GM21360 (cell line): ENCODE data around the gene NDP.

ENCODE experiments used
- ATAC-seq: cut with Tn5 transposase; IDR thresholded peaks from one replicate; pipeline ENCODE4 v1.9.1; 2021; ENCODE audit warnings: mild to moderate bottlenecking, moderate library complexity; ENCODE audit not compliant: unreplicated experiment

The NDP gene, protein sequence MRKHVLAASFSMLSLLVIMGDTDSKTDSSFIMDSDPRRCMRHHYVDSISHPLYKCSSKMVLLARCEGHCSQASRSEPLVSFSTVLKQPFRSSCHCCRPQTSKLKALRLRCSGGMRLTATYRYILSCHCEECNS

DNA sequence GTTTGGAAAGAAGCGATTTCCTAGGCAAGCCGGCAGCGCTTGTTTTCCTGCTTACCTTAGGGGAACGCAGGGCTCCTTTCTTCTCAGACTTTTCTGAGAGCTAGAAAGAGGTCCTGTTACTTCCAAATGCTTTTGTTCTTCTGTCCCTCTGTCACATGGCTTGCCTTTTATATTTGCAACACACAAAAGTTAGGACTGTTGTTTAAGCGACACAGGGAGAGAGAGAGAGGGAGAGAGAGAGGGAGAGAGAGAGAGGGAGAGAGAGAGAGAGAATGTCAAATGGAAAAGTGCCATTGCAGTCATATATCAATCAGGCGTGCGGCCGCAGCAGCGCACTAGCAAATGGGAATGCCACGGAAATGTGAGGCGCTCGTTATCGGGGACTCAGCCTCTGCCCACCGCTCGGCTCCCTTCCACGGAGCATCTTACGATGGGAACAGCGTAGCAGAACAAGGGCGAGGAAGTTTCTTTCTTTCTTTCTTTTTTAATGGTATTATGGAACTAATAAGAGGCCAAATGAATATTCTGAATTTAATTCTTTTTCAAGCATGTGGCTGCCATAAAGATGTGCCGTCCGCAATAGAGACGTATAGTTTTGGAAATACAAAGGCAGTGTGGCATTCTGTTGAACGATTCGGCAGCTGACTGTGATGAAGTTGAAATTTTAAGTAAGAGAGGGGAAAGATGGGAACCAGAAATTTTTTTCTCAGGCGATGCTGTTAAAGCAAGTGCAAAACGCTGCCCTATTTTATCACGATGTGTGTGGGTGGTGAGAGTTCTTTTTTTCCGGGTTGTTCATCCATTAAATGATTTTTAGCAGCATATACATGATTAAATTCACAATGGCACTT, at the start of gene NDP:
Gene NDP, minus strand, starts transcription at position 142 of the 851 bp plus-strand sequence. CDS start 14,745 bp downstream, outside the sequence.
- no peak for ATAC-seq

DNA sequence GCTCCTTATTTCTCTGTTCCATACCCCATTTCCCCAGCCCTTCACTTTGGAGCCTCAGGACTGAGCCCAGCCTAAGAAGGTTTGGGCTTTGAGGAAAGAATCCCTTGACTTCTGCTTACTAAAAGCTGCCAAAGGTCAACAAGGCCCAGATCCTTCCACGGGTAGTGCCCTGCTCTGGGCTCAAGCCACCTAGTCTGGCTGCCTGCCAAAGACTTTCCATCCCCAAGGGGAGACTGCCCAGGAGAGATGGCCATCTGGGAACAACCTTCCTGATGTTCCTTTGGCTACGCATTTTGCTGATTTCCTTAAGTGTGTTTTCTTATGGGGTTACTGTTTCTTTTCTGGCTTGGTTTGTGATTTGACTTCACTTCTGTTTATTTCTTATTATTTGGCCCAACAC, 49.8 kb upstream of the NDP start:
- ATAC-seq: no peak

DNA sequence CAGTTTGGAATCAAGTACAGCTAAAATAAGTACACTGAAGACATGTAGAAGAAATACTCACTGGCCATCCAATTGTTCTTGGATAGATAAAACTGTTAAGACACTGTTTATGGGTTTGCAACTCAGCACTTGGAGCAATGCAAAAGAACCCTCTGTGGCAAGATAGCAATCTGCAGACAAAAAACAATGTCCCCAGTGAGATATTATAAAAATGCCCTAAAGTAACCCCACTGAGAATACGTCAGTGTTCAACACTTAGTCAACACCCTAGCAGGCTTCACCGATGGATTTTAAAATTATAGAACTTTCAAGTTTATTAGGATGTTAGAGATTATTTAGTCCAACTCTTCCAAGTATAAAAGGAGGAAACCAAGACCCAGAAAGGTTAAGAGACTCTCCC, 47.5 kb upstream of the NDP start:
- ATAC-seq: no peak

DNA sequence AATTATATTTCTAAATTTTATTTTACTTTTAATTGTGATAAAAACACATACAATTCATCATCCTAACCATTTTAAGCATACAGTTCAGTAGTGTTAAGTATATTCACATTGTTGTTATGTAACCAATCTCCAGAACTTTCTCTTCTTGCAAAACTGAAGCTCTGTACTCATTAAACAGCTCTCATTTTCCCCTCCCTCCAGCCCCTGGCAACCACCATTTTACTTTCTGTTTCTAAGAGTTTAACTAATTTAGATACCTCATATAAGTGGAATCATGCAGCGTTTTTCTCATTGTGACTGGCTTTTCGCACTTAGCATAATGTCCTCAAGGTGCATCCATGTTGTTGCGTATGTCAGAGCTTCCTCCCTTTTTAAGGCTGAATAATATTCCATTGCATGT, 46.7 kb upstream of the NDP start:
- ATAC-seq: no peak

DNA sequence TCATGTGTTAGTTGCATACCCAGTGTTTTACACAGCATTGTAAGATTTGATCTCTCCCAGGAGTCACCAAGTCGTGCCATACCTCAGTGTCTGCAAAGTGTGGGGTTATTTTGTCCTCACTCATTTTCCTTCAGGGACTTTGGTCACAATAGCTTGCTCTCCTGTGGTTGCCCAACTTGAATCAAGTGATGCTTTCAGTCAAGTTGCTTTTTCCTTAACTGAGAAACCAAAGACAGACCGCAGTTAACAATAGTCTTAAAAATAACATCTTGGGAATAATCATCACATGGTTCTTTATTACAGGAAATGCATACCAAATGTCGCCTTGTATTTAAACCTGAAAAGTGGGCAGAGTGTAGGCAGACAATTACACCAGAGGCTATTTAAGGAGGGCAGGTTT, 44.5 kb upstream of the NDP start:
- no peak for ATAC-seq

DNA sequence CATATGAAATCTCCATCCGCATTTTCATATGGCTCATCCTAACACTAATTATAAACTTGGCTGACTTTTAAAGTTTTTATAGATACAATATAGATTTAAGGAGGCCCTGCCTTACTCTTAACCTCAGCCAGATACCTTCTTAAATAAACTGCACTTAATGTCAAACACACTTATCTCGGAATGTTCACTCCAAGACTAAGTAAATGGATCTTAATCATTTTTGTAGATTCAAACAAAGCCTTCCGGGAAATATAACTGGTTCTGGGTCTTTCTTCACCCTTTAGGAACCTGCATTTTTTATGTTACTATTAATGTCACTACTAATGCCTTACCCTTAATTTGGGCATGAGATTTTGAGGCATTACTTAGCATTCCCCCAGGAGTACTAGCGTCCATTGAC, 43.7 kb upstream of the NDP start:
- ATAC-seq: no peak

DNA sequence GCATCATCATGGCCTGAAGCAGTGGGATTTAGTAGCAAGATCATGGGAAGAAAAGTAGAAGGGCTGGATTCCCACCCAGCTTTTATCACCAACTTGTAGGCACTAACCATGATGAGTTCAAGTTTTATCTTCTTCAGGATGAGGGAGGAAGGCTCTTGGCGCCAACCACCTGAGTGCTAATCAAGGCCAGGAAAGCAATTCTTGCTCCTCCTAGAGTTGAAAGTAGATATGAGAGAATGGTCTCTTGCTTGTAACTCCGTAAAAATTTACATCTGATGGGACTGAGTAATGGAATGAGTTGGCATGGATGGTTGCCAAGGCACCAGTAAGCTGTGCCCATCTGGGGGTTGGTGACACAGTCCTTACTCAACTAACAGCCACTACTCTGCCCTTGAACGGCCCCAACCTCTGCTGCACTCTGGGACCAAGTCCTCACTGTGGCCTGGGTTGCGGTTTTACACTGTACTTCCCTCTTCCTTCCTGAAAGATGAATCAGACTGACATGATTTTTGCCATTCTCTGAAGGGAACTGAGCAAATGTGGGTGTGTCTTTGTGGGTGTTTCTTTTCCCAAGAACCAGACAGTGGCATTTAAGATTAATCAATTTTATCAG, 39.4 kb upstream of the NDP start:
- no peak for ATAC-seq

DNA sequence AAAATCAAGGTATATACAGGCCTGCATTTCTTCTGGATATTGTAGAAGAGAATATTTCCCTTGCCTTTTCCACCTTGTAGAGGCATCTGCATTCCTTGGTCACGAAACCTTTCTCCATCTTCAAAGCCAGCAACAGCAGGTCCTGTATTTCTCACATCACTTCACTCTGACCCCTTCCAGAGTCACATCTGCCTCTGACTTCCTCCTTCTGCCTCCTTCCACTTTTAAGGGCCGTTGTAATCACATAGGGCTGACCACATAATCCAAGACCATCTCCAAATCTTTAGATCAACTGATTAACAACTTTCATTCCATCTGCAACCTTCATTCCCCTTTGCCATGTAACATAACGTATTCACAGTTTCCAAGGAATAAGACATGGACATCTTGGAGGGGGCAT, 38.3 kb upstream of the NDP start:
- no peak for ATAC-seq

DNA sequence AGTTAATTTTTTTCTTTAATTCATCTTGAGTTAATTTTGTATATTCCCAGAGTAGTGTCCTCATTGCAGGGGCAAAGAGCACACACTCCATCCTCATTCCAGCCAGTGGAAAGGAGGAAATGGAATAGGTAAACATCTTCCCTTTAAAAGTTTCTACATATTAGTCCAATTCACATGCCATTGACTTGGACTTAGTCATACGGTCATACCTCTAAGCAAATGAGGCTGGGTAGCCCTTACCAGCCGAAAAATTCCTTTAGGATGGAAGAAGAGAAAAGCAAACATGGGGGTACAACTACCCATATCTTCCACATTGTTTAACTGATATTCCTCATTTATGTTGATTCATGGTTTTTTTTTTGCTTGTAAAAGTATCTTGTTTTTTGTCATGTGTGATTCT, 37.4 kb upstream of the NDP start:
- ATAC-seq: no peak

DNA sequence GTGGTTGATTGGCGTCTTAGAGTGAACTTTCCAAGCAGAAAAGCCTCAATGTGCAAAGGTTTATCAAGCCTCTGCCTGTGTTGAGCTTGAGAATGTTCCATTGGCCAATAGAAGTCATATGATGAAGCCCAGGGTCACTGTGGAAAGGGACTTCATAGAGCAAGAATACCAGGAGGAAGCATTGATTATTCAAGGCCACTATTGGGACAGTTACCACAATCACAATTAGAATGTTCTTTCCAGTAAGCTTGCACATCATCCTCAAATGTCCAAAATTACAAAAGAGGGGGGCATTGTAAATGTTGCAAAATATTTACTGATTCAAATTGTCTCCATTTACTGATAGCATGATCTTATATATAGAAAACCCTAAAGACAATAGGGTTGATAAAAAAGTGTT, 32.9 kb upstream of the NDP start:
- ATAC-seq: no peak

DNA sequence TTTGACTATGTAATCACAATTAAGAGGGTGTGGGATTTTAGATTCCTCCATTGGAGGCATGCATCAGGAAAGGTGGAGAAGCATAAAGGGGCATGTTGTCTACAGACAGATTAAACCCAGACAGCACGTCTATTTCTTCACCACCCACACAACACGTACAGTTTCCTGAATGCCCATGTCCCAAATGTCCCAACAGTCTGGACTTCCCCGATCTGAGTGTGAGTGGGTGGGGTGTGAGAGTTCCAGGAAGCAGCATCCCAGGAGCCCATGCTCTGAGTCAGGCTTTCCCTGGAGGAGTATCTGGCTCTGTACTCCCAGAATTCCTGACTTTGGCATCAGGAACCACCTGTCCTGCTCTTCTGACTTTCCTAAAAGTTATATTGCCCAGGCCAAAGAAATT, 30.8 kb upstream of the NDP start:
- no peak for ATAC-seq

DNA sequence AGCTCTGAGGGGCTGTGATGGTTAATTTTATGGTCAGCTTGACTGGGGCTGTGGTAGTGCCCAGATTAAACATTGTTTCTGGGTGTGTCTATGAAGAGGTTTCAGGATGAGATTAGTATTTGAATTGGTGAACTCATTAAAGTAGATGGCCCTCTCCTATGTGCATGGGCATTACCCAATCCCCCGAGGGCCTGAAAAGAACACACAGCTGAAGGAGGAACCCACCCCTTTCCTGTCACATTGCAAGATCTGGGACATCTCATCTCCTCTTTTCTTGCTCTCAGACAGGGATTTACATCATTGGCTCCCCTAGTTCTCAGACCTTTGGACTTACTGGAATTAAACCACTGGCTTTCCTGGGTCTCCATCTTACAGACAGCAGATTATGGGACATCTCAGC, 29.4 kb upstream of the NDP start:
- ATAC-seq: no peak

DNA sequence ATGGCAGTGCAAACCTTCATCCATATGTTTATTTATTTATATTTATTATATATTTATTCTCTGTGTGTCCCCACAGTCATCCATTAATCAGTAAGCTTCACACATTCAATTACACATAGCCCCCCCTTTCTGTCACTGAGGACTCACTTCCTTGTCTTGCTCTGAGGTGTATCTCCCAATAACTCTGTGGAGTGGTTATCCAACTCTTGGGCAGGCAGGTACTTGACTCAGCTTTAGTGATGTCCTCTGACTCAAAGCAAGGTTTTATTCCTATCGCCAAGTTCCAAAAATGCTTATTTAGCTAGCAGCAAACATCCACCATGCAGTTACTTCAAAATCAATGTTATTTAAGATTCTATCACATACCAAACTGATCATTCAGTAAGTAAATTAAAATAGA, 25.2 kb upstream of the NDP start:
- no peak for ATAC-seq

DNA sequence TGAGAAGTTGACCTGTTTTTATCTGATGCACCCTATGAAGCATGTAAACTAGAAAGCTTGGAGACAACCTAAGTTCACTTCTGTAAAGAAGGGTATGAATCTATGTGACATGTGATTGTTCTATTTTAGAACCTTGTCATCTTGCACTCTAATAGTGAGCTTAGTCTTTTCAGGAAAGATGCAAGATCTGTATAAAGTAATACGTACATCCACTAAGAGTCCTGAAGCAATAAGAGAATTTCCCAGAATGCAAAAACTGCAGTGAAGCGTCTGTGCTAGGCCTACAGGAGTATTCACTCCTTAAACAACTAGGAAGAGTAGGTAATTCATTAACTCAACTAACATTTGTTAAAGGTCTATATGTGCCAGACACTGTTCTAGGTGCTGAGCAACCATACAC, 23.3 kb upstream of the NDP start:
- ATAC-seq: no peak

DNA sequence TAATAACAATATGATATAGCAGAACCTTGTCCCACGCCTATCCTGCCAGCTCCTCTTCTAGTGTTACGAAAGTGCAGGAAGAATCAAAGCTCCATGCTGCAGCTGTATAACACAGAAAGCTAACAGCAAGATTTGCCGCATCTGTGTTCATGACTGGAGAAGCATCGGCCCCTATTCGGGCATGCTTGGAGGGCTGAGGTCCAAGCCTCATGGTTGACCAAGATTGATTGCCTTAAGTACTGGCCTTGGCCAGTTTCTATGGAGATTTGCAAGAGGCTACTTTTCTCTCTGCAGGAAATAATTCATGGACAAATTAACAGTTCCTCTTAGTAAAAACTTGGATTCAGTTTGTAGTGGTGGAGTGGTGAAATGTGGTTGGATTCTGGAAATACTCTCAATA, 12.9 kb upstream of the NDP start:
- ATAC-seq: no peak

DNA sequence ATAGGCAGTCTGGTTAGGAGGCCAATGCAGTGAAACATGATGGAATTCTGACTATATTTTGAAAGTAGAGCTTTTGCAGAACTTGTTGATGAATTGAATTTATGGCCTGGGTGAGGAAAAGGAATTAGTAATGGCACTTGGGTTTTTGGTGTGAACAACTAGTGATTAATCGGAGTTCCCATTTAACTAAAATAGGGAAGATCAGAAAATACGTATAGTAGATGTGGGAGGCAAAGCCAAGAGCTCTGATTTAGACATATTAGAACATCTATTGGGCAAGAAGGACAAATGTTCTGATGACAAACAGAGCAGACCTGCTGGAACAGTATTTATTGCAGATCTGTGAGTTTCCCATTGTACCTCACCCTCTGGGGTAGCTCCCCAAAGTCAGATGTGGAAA, 12.3 kb upstream of the NDP start:
- ATAC-seq: no peak

DNA sequence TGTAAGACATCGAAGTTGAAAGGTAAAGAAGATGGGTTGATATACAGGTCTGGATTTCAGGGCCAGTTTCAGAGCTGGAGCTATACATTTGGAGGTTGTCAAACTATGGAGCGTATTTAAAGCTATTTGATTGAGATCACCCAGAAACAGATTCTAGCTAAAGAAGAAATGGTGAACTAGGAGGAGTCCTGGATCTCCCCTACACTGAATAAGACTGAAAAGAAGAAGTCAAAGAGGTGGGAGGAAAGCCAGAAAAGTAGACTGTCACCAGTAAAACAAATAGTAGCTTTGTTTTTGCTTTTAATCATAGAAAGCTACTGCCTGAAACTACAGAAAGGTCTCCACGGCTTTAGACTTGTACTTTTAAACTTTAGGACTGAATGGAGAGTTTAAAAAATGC, 5.0 kb upstream of the NDP start:
- no peak for ATAC-seq

DNA sequence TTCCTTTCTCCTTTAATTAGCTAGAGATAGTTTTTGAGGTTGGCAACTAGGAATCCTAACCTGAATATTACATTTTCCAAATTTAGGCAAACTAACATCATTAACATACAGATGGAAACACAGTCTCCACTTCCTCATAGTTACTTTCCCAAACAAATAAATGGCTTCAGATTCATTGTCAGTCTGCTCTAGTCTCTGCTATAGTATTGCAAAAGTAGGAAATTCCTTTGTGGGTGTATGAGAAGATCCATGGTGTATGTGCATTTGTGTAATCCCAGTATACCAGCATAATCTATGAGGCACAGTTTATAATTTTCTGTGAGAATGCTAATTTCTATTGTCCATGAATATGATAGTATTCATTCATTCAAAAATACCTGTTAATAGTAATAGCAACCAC, 3.0 kb upstream of the NDP start:
- no peak for ATAC-seq

DNA sequence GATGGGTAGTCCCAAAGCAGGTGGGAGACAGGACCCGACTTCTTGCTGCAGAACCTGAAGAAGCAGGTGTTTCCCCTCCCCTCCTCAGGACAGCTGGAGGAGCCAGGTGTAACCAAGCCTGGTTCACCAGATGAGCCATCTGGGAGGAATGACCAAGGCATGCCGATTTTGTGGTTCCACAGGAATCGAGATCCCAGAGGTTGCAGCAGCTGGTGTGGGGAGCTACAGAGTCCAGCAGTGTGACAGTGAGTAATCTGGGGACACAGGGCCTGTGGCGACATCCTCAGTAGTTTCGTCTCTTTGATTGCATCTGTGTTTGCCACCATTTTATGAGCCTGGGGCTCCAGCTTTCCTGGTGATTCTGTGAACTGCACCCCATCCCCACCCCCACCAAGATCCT, 2.6 kb upstream of the NDP start:
- ATAC-seq: no peak

DNA sequence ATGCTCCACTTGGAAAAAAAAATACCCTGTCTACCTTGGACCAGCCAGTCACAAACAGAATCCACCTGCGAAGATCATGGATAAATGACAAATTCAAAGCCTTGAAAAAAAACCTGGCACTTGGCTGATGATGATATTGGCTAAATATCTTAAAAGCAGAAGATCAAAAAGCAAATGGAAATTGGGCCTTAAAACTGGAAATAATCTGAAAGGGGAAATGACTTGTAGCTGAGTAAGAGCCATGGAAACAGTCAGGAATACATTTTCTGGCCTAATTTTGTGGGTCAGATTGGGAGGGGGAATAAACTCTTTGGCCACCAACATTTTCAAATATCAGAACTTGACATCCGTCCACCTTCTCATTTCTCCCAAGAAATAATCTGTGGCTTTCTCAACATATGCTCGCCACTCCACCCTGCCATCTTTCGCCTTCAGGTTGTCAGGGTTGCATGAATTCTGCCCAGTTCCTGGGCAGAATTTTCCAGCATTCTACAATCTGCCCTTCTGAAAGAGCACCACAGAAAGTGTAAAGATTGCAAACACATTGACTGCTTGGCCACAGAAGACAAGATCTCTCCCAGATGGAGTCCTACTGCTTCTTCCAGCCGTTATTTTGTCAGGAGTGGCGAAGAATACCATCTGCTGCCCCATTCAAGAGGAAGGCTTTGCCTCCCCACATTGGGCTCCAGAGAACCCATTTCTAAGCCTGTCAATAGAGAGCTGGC, 1.7 kb upstream of the NDP start:
- no peak for ATAC-seq

DNA sequence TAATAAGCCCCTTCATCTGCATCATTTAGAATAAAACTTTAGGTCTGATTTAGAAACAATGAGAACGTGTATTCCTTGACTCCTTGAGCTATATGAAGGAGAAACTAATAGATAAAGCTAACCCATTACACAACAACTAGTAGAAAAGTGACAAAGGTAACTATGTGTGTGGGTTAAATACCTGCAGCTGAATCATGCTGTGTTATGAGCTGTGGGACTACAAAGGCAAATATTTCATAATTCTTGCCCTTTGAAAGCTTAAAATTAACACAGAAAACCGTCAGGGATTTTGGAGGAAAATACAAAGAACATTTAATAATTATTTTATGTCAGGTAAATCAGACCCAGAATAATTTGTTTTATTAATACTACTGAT, 898 bp upstream of the NDP start:
- no peak for ATAC-seq
